Stimulated activated CD8-positive, alpha-beta memory T cell treated with anti-CD3 and anti-CD28 coated beads, Interleukin-2, amount 100 ng/mL, for 1 hour (primary cell): Measurements from ENCODE around the gene GRIA3.
"Not testable (repeated sequence)": the region's sequence is repeated elsewhere in the genome, so short reads cannot be mapped to it uniquely, and the experiment has no call there.

Source experiments
- DNase-seq, 2 donors: peaks; one replicate each; pipeline ENCODE4 v3.0.0-alpha.2; 2020; ENCODE audit warnings: low read depth in 2 of 2

GRIA3 gene

DNA sequence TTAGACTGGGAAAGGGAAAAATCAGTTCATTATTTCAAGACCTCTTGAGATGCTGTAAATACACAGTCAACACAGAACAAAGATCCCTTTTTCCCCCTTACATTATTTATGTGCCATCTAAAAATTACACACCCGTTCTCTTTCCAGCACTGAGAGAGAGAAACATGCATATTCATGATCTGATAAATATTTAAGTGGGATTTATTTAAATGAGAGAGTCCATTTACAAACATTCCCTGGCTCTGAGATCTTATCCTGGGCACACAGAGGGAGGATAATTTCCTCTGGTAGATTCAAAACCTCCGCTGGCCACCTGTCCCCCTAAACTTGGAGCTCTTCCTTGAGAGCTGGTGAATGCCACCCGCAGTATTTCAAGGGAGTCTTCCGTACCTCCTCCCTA, 88.6 kb downstream of the GRIA3 start:
- no peak for DNase-seq

GRCh38 chrX:123274796-123275195, 90.7 kb downstream of the GRIA3 start:
- DNase-seq = no peak

DNA sequence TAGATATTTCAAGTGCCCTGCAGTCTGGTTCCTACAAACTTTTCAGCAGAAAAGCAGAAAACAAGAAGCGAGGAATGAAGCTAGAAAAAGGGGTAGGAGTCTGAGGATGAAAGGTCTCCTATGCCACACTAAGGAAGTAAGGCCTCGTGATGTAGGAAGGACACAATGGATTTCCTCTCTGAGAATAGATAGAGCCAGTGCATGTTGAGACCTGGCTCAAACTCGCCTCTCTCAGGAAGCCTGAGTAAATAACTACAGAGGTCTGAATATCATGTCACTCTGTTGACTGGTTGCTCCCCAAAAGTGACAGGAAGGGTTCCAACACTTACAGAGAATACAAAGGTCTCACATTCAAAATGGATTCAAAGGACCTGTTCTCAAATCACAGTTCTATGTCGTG, 93.3 kb downstream of the GRIA3 start:
- no peak for DNase-seq

DNA sequence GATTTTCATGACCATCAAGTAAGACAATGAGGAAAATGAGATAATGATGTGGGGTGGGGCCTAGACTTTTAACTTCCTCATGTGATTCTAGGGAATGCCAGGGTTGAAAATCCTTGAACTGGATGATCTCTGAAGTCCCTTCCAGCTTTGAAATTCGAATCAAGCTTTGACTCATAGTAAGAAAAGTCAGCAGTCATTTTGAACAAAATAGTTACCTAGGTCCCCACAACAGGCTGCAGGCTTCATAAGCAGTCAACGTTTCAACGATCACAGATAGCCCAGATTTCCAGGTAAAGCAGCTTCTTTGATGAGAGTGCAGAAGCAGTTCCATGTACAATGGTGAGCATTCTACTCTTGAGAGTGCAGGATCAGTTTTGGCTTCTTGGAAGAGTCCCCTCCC, 93.7 kb downstream of the GRIA3 start:
- no peak for DNase-seq

GRCh38 chrX:123282241-123282640, 98.2 kb downstream of the GRIA3 start:
- DNase-seq = no peak

DNA sequence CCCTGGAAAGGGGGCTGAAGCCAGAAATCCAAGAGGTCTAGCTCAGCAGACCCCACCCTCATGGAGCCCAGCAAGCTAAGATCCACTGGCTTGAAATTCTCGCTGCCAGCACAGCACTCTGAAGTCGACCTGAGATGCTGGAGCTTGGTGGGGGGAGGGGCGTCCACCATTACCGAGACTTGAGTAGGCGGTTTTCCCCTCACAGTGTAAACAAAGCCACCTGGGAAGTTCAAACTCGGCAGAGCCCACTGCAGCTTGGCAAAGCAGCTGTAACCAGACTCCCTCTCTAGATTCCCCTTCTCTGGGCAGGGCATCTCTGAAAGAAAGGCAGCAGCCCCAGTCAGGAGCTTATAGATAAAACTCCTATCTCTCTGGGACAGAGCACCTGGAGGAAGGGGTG, 99.3 kb downstream of the GRIA3 start:
- not testable (repeated sequence) for DNase-seq

DNA sequence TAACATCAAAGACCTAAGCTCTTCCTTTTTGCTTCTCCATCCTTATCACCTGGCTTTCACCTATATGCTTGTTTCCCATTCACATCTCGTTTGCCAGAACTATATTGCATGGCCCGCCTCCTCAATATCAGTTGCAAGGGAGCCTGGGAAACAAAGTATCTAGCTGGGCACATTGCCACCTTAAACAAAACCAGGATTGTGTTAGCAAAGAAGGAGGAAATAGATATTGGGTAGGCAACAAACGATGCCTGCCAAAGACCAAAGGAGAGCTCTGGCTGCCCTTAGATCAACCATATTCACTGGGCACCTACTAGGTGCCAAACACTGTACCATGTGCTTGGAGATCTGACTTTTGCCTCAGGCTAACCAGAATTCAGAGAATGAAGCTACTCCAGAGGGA, 107.5 kb downstream of the GRIA3 start:
- DNase-seq = no peak

- DNase-seq = no peak
Measured at GRCh38 chrX:123298026-123298425, 113.9 kb downstream of the GRIA3 start.

- DNase-seq = no peak
Measured at GRCh38 chrX:123303429-123303828, 119.4 kb downstream of the GRIA3 start.

- no peak for DNase-seq
Measured at GRCh38 chrX:123308658-123309057, 124.6 kb downstream of the GRIA3 start.

GRCh38 chrX:123310112-123310511, 126.0 kb downstream of the GRIA3 start:
- no peak for DNase-seq

DNA sequence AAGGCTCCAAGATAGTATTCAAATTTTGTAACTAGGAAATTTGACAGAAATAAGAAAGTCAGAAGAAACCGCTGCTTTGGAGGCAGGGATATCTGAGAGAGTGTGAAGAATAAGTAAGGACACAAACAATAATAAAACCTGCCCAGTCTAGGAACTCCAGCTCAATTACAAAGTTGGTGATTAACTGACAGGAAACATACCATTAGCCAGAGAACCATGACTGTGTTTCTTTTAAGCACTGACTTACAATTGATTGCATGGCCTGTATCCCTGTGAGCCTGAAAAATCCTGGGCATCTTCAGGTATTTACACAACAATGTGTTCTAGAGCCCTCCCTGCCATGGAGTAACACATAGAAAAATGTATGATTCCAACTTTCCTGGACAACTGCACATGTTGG, 127.4 kb downstream of the GRIA3 start:
- no peak for DNase-seq

GRCh38 chrX:123313486-123313885, 129.4 kb downstream of the GRIA3 start:
- no peak for DNase-seq

GRCh38 chrX:123320622-123321021, 136.5 kb downstream of the GRIA3 start:
- no peak for DNase-seq

- DNase-seq = no peak
Measured at GRCh38 chrX:123322536-123322935, 138.5 kb downstream of the GRIA3 start.

DNA sequence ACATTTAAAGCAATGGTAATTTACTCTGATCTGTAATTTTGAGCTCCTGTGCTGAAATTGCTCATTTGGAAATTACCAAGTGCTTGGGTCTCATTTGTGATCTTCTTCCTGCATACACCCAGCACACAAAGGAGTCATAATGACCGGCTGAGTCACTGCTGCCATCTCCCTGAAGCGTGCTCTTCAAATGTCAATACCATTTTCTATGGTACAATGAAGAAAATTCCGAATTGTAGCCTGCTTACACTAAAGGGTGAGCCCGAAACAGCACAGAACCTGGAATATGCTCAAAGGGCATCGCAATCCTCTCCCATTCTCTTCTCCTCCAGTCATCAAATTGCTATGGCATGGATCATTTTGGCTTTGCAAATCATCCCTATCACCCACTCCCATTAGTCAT, 140.5 kb downstream of the GRIA3 start:
- DNase-seq = no peak

DNA sequence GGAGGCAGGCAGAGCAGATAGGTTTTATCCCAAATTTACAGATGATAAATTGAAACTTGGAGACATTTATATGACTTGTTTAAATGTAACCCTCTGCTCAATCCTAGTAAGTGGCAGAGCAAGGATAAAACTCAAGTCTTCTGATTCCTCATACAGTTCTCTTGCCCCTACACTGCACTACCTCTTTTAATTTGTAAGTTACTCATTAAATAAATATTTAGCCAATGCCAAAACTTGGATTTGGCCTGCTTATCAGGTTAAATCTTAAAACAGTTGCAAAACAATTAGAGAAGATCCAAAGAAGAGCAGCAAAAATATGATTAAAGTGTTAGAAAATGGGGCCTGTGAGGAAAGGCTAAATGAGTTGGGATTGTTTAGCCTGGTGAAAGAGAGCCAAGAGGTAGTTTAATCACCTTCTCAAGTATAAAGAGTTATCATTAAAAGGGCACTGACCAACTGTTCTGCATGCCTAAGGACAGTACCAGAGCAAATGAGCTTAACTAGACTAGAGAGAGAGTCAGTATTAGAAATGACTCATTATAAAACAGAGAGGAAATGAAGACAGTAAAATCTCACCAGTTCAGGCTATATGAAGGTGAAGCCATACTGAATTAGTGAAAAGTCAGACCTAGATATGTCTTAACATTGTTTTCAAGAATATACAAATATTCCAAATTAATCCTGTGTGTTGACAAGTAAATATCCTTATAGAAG, 146.3 kb downstream of the GRIA3 start:
- no peak for DNase-seq

GRCh38 chrX:123331349-123331748, 147.3 kb downstream of the GRIA3 start:
- DNase-seq = no peak

DNA sequence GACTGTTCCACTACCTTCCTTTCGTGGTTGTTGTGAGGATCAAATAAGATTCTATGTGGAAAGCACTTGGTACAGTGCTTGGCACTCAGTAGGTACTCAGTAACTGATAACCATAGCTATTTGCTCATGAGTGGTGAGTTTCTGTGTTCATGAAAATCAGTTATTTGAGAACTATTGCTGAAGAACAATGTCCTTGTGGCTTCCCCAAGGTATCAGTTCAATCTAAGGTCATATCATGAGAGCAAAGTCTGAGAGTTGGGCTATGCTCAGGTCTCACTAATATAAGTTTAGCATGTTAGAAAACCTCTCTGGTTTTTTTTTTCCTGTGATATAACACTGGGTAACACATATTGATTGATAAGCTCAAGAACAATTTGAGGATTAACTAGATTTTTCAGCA, 147.8 kb downstream of the GRIA3 start:
- no peak for DNase-seq

DNA sequence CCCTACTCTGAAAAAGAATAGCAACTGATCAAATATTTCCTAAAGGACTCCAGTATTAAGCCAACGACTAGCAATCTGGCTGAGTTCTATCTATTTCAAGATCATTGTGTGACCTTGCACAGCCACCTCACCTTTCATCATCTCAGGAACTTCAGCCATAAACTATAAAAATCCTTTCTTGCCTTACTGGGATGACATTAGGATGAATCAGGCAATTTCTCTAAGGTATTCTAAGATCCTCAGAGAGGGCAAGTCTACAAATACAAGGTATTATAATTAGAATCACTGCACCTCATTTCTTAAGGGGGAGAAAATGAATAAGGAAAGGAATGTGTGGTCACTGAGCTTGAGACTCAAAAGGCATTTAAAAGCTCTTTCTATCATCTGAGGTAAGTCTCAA, 152.6 kb downstream of the GRIA3 start:
- no peak for DNase-seq

- DNase-seq = no peak
Measured at GRCh38 chrX:123337886-123338639, 154.0 kb downstream of the GRIA3 start.

DNA sequence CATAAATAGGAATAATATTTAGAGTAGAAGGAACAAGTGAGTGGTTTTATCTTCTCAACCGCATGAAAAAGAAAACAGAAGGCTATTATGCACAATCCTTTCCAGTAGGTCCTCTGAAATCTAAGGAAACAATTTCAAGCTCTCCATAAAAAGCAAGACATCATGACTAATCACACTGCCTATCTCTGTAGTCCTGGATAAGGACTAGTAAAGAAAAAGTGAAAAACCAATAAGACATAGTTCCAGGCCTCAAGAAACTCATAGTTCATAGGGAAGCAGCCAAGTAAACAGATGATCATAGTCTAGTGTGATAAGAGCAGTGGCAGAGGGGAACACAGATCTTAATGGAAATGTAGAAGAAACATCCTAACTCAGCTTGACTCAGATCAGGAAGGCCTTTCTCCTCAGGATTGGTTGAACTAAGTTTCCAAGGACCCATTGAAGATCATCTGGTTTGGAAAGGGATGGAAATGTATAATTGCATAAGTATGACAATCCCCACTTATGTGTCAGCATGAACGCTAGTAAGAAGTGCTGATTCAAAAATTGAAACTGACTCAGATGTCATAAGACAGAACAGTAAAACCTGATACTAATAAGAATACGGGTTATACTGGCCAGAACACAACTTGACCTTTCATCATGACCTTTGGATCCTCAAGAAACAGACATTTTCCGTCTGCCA, 155.3 kb downstream of the GRIA3 start:
- DNase-seq = no peak

DNA sequence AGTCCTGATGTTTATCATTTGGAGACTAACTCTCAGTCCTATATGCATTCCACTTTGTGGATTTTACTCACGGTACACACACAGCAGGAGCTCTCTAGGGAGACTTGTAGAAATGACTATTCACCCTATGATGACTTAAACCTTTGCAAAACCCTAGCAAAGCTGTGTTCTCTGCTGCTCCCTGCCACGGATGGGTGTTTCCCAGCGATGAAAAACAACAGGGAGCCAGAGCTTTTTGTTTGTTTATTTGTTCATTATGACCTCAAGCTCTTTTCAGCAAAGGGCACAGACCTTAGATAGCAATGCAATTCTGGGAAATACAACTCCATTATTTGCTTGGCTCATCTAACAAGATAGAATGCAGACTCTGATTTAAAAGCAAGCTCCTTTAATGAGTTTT, 156.6 kb downstream of the GRIA3 start:
- DNase-seq = no peak
